Measurements from ENCODE around the gene GPR107.

Gene GPR107

DNA sequence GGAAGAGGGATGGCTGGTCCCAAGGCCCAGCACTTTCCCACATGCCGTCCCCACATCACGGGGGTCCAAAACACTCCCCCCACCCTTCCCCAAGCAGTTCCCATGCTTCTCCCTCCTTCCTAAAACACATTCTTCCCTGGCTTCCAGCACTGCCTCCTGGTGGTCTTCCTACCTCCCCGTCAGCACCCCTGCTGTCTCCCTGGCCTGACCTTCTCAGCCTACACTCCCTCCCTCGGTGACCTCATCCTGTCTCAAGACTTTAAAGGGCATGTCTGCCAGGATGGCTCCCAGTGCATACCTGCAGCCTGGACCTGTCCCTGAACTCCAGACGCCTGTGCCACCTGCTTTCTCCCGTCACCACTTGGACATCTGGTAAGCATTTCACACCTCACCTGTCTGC, 114.2 kb downstream of the GPR107 start:
- in situ Hi-C loops (cut with HindIII; ENCODE audit: low pct_ligation_motif_present, low pct_unique_long_range_greater_than_20kb, low sequenced_read_pairs) = no loop called here
- DNase-seq = no peak

DNA sequence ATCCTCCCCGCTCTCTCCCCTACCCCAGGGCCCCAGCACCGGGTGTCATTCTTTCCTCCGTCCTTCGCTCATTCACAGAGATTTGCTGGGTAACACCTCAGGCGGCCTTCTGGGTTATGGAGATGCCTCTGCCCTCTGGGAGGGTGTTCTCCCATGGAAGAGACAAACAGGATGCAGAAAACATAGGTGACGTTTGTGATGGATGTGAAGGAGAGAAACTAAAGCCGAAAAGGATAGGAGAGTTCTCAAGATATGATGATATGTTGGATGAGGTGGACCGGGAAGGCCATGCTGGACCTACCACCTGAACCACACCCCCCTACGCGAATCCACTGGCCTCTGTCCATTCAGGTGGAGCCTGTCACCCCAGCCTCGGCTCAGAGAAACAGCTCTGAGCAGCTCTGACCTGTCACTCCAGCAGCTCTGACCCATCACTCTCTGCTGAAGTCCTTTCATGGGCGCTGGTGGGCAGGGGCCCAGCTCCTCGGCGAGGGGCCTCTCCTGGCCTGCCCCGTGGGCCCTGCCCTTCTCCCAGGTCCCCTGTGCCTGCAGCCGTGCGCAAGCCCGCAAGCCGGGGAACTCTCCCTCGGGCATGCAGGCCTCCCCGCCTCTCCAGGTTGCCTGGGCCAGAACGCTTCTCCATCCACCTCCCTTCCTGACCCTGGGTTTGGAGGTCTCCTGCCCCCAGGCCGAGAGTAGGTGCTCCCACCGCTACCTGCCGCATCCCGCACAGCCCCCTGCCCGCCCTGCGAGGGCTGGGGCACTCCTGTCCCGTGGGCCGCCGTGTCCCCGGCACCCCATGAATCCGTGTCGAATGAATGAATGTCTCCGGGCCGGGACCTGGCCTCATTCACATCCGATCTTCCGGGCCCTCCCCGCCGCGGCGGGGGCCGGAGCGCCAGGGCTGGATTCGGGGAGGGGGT, 117.8 kb downstream of the GPR107 start:
- no peak for DNase-seq
- in situ Hi-C loops (cut with HindIII; ENCODE audit: low pct_ligation_motif_present, low pct_unique_long_range_greater_than_20kb, low sequenced_read_pairs) = no loop called here

DNA sequence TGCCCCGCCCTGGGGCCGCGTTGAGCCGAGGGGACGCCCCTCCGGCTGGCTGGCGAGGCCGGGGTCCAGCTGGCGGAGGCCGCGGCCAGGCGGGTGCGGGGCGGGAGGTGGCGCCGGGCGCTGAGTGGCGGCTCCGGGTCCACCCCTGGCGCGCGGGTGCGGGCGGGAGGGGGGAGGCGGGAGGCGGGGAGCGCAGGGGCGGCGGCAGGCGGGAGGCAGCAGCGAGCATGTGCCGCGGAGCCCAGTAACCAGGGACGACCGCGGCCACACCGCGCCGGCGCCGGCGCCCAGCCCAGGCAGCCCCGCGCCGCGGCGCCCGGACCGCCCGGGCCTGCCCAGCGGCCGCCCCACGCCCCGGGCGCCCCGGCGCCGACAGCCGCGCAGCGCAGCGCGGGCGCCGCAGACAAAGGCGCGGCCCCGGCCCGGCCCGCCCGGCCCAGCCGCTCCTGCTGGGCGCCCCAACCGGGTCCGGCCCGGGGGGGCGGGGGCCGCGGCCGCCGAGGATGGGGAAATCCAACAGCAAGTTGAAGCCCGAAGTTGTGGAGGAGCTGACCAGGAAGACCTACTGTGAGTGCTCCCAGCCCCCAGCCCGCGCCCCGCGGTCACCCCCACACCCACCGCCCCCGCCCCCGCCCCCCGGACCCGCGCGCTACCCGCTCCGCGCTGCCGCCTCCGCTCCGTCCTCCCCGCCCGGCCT, 118.6 kb downstream of the GPR107 start, which contains the start of gene NCS1:
NCS1 (plus strand) TSS at position 244 of the 697 bp plus-strand sequence; CDS start at position 504, 260 bp downstream.
- in situ Hi-C loops (cut with HindIII; ENCODE audit: low pct_ligation_motif_present, low pct_unique_long_range_greater_than_20kb, low sequenced_read_pairs) = no loop called here
- DNase-seq = peak; percentile 60

DNA sequence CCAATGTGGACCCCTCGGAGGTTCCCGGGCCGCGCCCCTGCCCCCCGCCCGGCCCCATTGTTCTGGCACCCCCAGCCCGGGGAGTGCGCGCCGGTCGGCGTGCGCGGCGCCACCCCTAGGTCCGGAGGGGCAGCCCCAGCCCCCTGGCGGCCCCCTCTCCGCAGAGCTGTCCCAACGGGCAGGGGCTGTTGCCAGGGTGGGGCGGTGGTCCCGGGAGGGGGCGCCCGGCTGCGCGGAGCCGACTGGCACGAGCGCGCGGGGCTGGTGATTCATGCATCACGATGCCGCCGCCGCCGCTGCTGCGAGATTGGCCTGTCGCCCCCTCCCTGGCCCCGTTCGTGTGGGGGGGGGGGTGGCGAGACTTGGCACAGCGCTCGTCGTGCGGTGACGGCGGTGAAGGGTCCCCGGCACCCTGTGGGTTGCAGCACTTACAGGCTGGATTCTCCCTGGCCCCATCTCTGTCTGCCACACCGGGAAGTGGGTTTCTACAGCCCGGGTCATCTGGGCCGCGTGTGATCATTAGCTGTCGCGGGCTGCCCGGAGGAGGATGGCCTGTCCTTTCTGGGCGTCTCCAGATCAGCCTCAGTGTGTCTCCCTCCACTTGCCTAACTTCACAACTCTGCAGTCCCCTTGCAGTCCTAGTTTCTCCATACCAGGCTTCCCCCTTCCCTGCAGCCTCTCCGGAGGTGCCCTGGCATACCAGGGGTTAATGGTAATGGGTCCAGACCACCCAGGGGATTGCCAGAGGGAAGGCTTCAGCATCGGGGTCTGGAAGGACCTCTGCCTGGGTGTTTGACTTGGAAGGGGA, 119.4 kb downstream of the GPR107 start:
- DNase-seq = peak; percentile 36
- in situ Hi-C loops (cut with HindIII; ENCODE audit: low pct_ligation_motif_present, low pct_unique_long_range_greater_than_20kb, low sequenced_read_pairs) = no loop called here

DNA sequence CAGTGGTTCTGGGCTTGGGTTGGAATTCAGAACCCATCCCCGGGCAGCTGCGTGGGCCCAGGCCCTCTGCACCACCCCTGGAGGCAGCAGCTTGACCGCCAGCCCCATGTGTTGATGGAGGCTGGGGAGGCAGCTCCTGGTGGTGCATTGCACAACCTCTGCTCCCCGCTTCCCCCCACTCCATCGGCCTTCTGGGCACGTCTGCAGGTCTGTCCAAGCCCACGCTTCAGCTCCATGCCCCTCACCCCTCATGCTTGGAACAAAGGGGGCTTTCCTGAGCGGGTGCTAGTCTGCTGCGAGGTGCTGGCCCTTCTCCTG, 119.9 kb downstream of the GPR107 start:
- in situ Hi-C loops (cut with HindIII; ENCODE audit: low pct_ligation_motif_present, low pct_unique_long_range_greater_than_20kb, low sequenced_read_pairs) = no loop called here
- no peak for DNase-seq

DNA sequence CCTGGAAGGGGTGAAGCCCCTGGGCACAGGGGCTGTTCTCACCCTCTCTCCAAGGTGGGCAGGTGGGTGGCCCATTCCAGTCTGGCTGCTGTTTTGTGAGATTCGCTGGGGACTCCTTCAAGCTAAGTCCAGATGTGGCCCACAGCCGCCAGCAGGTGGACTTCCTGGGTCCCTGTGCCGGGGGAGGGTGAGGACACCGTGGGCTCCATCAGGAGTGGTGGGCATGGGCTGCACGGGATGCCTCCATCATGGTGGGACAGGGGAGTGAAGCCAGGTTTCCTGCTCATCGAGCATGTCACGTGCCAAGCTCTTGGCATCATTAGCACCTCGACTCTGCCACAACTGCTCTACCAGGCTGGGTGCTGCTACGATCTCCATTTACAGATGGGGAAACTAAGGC, 120.3 kb downstream of the GPR107 start:
- no peak for DNase-seq
- in situ Hi-C loops (cut with HindIII; ENCODE audit: low pct_ligation_motif_present, low pct_unique_long_range_greater_than_20kb, low sequenced_read_pairs) = no loop called here

DNA sequence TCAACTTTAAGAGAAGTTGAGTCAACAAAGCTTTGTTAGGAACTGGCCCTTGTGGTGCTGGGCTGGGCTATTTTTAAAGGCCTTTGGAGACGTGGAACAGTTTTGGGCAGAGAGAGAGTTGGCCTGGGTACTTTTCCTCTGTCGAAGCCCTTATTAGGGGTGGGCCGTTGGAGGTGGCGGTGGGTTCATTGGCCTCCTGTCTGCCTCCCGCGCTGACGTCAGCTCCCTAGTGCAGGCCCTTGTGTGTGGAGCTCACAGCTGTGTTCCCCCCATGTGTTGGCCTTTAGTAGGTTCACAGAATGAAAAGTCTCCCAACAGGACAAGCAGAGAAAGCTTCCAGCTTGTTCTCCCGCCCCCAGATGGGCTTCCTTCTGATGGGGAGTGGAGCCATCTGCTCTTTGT, 121.2 kb downstream of the GPR107 start:
- in situ Hi-C loops (cut with HindIII; ENCODE audit: low pct_ligation_motif_present, low pct_unique_long_range_greater_than_20kb, low sequenced_read_pairs) = no loop called here
- DNase-seq = no peak

DNA sequence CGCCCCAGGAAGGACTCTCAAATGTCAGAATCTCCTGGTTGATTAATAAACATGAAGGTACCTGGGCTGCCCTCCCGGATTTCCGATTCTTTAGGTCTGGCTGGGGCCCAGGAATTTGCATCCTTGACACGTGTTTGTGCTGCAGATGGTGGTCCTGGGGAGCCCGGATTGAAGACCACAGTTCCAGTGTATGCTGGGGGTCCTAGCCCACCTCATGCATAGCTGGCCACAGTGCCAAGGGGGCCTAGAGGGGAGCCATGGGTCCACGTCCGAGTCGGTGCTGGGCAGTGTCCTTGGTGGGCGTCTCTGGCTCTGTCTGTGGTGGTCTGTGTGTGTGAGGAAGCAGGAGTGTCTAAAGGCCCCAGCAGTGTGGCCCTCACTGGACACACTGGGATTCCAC, 121.6 kb downstream of the GPR107 start:
- DNase-seq = no peak
- in situ Hi-C loops (cut with HindIII; ENCODE audit: low pct_ligation_motif_present, low pct_unique_long_range_greater_than_20kb, low sequenced_read_pairs) = no loop called here

DNA sequence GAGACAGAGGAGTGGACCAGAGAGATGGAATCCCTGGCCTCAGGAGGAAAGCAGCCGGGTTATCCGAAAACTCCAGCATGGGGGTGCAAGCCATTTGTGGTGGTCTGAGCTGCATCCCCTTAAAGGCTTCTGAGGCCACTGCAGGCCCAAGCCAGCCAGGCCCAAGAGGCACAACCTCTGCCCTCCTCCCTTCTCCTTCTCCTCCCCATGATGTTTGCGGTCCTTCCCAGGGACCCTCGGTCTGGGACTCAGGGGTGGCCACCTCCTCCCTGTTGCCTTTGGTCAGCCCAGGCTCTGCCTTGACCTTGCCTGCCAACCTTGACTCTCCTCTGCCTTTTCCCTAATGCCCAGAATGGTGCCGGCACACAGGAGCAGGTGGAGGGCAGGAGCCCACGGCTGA, 123.1 kb downstream of the GPR107 start:
- DNase-seq = no peak
- in situ Hi-C loops (cut with HindIII; ENCODE audit: low pct_ligation_motif_present, low pct_unique_long_range_greater_than_20kb, low sequenced_read_pairs) = no loop called here

DNA sequence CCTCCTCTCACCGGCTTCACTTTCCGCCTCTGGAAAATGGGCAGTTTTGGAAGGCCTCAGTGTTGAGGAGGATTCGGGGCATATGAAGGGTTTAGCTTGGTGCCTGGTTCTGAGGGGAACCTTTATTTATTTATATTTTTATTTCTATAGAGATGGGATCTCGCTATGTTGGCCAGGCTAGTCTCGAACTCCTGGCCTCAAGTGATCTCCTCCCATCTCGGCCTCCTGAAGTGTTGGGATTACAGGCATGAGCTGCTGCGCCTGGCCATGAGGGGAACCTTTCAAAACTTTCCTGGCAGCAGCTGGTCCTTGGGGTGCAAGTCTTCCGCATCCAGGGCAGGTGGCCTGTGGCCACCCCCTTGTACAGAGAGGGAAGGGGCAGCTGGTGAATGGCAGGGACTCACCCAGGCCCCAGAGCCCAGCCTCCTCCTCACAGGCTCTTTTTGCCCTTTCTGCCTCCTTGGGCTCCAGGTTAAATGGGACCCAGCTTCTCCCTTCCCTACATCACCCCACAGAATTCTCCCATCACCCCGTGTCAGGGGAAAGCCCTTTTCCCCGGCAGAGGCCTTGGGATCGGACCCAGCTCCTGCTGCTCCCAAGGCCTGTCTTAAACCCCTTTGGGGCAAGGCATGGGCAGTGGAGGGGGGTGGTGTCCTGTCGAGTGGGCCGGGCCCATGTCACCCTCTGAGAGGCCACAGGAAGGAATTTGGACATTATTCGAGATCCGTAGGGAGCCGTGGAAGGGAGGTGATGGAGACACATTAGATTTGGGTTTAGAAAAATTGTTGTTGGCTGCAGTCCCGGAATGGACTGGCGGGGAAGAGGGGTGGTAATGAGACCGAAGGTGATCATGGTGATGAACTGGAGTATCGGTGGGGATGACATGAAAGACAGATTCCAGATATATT, 124.4 kb downstream of the GPR107 start:
- in situ Hi-C loops (cut with HindIII; ENCODE audit: low pct_ligation_motif_present, low pct_unique_long_range_greater_than_20kb, low sequenced_read_pairs) = no loop called here
- DNase-seq = no peak

DNA sequence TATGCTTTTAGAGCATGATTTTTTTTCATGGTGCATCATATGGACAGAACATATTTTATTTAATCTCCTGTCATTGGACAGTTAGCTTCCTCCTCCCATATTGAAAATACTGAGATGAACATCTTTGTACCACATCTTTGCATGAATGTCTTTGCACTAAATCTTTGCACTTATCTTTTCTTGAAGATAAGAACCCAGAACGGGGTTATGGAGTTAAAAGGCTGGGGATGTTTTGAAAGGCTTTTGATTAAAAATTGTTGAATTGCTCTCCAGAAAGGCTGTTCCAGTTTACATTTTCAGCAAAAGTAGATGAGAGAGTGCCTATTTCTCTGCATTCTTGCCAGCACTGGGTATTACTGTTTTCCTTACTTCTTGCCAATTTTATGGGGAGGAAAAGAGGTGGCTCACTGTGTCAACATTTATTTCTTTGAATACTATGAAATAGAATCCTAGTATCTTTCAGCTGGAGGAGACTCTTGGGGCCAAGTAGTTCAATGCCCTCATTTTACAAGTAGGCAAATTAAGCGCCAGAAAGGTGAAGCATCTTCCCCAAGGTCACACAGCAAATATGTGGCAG, 125.7 kb downstream of the GPR107 start:
- DNase-seq = no peak
- in situ Hi-C loops (cut with HindIII; ENCODE audit: low pct_ligation_motif_present, low pct_unique_long_range_greater_than_20kb, low sequenced_read_pairs) = no loop called here

DNA sequence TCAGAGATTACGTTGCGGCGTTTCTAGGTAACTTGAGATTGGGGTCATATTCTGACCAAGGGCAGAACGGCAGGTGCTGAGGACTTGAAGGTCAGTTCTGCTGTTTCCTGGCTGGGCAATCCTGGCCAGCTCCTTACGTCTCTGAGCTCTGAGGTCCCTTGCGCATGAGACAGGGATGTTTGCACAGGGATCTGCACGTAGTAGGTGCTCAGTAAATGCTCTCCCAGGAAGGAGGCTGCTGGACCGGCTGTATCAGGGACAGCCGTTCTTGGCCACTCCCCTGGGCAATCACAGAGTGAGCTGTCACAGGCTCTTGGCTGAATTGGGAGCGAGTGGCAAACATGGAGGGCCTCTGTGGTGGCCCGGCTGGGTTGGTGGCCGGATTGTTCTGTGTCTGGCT, 126.8 kb downstream of the GPR107 start:
- DNase-seq = no peak
- in situ Hi-C loops (cut with HindIII; ENCODE audit: low pct_ligation_motif_present, low pct_unique_long_range_greater_than_20kb, low sequenced_read_pairs) = no loop called here

DNA sequence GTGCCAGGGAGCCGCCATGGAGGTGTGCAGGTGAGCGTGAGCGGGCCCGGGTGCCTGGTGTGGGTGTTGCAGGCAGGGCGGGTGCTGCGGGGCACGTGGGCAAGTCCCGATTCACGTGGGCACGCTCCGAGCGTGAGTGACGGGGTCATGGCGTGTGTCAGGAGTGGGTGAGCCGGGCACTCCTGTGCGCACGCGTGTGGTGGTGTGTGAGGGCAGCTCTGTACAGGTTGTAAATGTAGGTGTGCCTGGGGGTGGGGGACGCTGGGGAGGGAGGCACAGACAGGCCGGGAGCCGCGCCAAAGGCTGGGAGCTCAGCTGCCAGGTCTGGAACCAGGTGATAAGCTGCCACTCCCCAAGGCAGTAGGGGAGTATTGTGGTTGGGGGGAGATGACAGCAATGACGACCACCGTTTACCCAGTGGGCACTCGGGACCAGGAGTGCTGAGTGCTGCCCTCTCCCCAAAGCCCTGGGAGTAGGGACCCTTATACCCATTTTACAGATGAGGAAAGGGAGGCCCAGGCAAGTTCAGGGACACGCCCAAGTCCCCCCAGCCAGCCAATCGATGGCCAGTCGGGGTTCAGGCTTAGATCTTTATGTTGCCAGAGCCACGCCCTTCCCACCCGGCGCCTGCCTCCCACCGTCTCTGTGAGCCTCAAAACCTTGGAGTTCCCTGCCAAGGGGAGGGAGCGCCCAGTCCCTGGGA, 128.1 kb downstream of the GPR107 start:
- DNase-seq = no peak
- in situ Hi-C loops (cut with HindIII; ENCODE audit: low pct_ligation_motif_present, low pct_unique_long_range_greater_than_20kb, low sequenced_read_pairs) = no loop called here

DNA sequence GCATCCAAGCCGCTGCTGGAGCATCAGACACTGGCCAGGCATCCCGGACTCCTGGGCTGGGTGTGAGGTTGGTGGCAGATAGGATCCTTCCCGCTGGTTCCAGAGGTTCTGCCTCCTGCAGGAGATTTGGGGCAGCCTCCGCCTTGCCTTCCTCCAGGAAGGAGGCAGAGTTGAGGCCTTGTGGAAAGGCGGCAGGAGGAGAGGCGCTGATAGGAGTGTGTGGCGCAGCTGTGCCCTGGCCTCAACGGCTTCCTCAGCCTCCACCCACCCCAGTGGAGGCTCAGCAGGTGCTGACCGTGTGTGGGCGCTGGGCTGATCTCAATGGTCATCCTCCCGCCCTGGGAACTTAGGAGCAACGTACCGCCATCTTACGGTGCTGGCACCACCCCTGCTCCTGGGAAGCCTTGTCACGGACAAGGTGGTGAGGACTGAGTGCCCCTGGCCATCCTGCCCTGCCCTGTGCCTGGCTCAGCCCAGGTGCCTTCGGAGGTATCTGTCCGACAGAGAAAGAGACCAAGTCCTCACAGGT, 128.7 kb downstream of the GPR107 start:
- no peak for DNase-seq
- in situ Hi-C loops (cut with HindIII; ENCODE audit: low pct_ligation_motif_present, low pct_unique_long_range_greater_than_20kb, low sequenced_read_pairs) = no loop called here

DNA sequence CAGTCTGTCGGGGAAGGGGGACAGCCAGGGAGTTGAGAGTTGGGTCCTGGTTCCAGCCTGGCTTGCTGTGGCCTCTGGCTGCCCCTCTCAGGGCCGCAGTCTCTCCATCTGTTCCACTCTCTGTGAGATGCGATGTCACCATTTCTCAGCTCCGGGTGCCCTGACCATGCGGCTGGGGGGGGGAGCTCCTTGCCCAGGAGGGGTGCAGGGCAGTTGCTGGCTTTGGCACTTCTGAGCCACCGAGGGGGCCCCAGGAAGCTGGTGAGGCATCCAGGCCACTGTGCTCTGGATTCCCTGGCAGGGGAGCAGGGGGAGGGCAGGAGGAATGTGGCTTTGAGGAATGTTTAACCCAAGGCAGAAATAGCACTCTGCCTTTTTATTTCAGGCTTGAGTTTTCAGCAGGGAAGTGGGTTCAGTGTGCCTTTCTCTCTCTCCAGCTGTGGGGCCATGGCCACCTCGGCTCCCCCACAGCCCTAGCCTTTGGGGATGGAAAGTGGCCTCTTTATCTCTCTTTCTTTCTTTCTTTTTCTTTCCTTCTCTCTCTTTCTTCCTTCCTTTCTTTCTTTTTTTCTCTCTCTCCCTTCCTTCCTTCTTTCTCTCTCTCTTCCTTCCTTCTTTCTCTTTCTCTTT, 129.5 kb downstream of the GPR107 start:
- DNase-seq = peak; percentile 82
- in situ Hi-C loops (cut with HindIII; ENCODE audit: low pct_ligation_motif_present, low pct_unique_long_range_greater_than_20kb, low sequenced_read_pairs) = no loop called here

DNA sequence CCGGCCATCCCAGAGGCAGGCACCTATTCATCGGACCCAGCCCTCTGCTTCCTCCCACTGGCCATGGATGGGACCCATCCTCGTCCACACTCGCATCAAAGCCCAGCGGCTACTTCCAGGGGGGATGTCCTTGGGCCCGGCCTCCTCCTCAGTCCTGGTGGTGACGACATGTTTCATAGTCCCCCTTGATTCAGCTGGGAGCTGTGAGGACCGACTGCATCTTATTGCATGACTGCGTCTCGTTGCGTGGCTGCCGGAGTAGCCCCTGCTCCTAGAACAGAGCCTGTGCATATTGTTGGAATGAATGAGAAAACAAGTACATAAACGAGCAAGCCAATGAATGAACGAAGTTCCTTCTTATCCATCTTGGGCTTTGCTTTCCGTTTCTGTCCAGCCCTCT, 131.3 kb downstream of the GPR107 start:
- in situ Hi-C loops (cut with HindIII; ENCODE audit: low pct_ligation_motif_present, low pct_unique_long_range_greater_than_20kb, low sequenced_read_pairs) = no loop called here
- DNase-seq = no peak
